CD14-positive monocyte (primary cell): ENCODE measurements around the gene ATAD5. TPM values are rescaled to one million over a fixed set of nuclear protein-coding genes. Genes with fewer than 3 reads are reported as not detected.
A peak's percentile ranks its signal among the peaks of the same experiment; 100 is the strongest.

Experiments used
- DNase-seq, 3 donors: peaks; one replicate each; pipeline ENCODE4 v3.0.0-alpha.2; 2011 to 2022
- H2AFZ ChIP-seq: 2 replicates; pipeline ENCODE4 v1.6.0; 2012; ENCODE audit warnings: mild to moderate bottlenecking, low read depth, low read length, inconsistent platforms; ENCODE audit not compliant: insufficient read depth, poor library complexity, severe bottlenecking
- H3K27ac ChIP-seq, 2 donors: 1 replicate in 1 of 2; 2 replicates in 1 of 2; pipeline ENCODE4 v1.5.1; 2012 to 2013; ENCODE audit warnings: low read length in 2 of 2, control low read depth in 1 of 2, inconsistent platforms in 1 of 2, low read depth in 1 of 2, mild to moderate bottlenecking in 1 of 2
- H3K27me3 ChIP-seq, 2 donors: one replicate each; pipeline versions ENCODE4 v1.6.0 to v1.6.1; 2011 to 2013; ENCODE audit warnings: low read length in 2 of 2; ENCODE audit not compliant: control insufficient read depth in 2 of 2, insufficient read depth in 2 of 2
- H3K36me3 ChIP-seq, 2 donors: replicated peaks in 1 of 2; 1 replicate in 1 of 2; 2 replicates in 1 of 2; pipeline versions ENCODE4 v1.5.1 to v1.6.1; 2012 to 2013; ENCODE audit warnings: low read length in 2 of 2, control low read depth in 1 of 2, inconsistent platforms in 1 of 2, mild to moderate bottlenecking in 1 of 2; ENCODE audit not compliant: insufficient read depth in 2 of 2, control insufficient read depth in 1 of 2
- H3K4me1 ChIP-seq, 2 donors: 1 replicate in 1 of 2; 2 replicates in 1 of 2; pipeline versions ENCODE4 v1.5.1 to v1.6.1; 2012 to 2013; ENCODE audit warnings: low read length in 2 of 2, control low read depth in 1 of 2, inconsistent platforms in 1 of 2, mild to moderate bottlenecking in 1 of 2, moderate library complexity in 1 of 2; ENCODE audit not compliant: insufficient read depth in 2 of 2, control insufficient read depth in 1 of 2
- H3K4me2 ChIP-seq: replicated peaks from 2 replicates; pipeline ENCODE3; 2012; ENCODE audit warnings: low read length, moderate library complexity, mild to moderate bottlenecking; ENCODE audit not compliant: poor library complexity, severe bottlenecking; ENCODE audit errors: extremely low read depth
- H3K4me3 ChIP-seq, 3 experiments: fragments of 200-600 bp in 1 of 3; sonication (generic) in 1 of 3; replicated peaks in 1 of 3; 1 replicate in 2 of 3; 2 replicates in 1 of 3; pipeline ENCODE4 v1.5.1; 2011 to 2013; ENCODE audit warnings: low read length in 3 of 3, mild to moderate bottlenecking in 3 of 3, control low read depth in 2 of 3, low read depth in 2 of 3, inconsistent platforms in 1 of 3, moderate library complexity in 1 of 3
- H3K79me2 ChIP-seq: 2 replicates; pipeline ENCODE4 v1.6.0; 2012; ENCODE audit warnings: mild to moderate bottlenecking, control low read depth, inconsistent platforms, low read length, moderate library complexity; ENCODE audit not compliant: insufficient read depth
- H3K9ac ChIP-seq: 2 replicates; pipeline ENCODE4 v1.6.0; 2017; ENCODE audit warnings: low read length, mild to moderate bottlenecking; ENCODE audit not compliant: insufficient read depth, poor library complexity, severe bottlenecking
- H3K9me3 ChIP-seq, 2 donors: replicated peaks in 1 of 2; 1 replicate in 1 of 2; 2 replicates in 1 of 2; pipeline versions ENCODE4 v1.5.1 to v1.6.1; 2012 to 2013; ENCODE audit warnings: low read length in 2 of 2, control low read depth in 1 of 2; ENCODE audit not compliant: control insufficient read depth in 1 of 2, insufficient read depth in 1 of 2
- H4K20me1 ChIP-seq: 2 replicates; pipeline ENCODE4 v1.6.0; 2012; ENCODE audit warnings: mild to moderate bottlenecking, low read length, control low read depth, moderate library complexity; ENCODE audit not compliant: insufficient read depth
- H3K27ac Mint-ChIP-seq, 7 donors: one replicate each; pipeline ENCODE4 v1.8.0; 2020; ENCODE audit warnings: mild to moderate bottlenecking in 7 of 7, mixed read lengths in 7 of 7, moderate library complexity in 6 of 7, inconsistent platforms in 2 of 7
- H3K27me3 Mint-ChIP-seq, 3 donors: one replicate each; pipeline ENCODE4 v1.8.0; 2021 to 2022; ENCODE audit warnings: low read depth in 3 of 3, mild to moderate bottlenecking in 3 of 3, mixed read lengths in 3 of 3, moderate library complexity in 3 of 3, inconsistent platforms in 1 of 3
- H3K36me3 Mint-ChIP-seq, 2 donors: one replicate each; pipeline ENCODE4 v1.8.0; 2020; ENCODE audit warnings: mixed read lengths in 2 of 2, inconsistent platforms in 1 of 2, mild to moderate bottlenecking in 1 of 2
- H3K4me1 Mint-ChIP-seq: one replicate; pipeline ENCODE4 v1.8.0; 2020; ENCODE audit warnings: mild to moderate bottlenecking, mixed read lengths
- H3K4me3 Mint-ChIP-seq, 2 donors: one replicate each; pipeline ENCODE4 v1.8.0; 2020; ENCODE audit warnings: mild to moderate bottlenecking in 2 of 2, mixed read lengths in 2 of 2, moderate library complexity in 1 of 2
- H3K9me3 Mint-ChIP-seq, 7 donors: one replicate each; pipeline ENCODE4 v1.8.0; 2020 to 2022; ENCODE audit warnings: mixed read lengths in 7 of 7, mild to moderate bottlenecking in 6 of 7, moderate library complexity in 6 of 7, inconsistent platforms in 2 of 7
- CTCF ChIP-seq: fragments of 200-600 bp; IDR thresholded peaks from one replicate; pipeline ENCODE4 v1.8.0; 2022; ENCODE audit warnings: antibody characterized with exemption, mild to moderate bottlenecking
- WGBS: methylation state at CpG from one replicate; pipeline ENCODE4 v1.1.5; 2013; ENCODE audit warnings: missing lambda C conversion rate; ENCODE audit not compliant: insufficient coverage; 5-methylcytosine and 5-hydroxymethylcytosine counted together
- intact Hi-C, 2 donors: fragments of 100-400 bp; cut with micrococcal nuclease; formaldehyde crosslinking; loops; one replicate each; pipeline versions ENCODE4 v1.15.0 to v1.15.1; 2023
- polyA plus RNA-seq, 3 donors: library from polyadenylated mRNA; depleted of rRNA in 1 of 3; unstranded in 2 of 3; stranded (reverse) in 1 of 3; fragments of 300-500 nt in 2 of 3; fragments of >200 nt in 1 of 3; fragmentation: Illumina TruSeq in 2 of 3; gene quantifications; 1 replicate in 2 of 3; 2 replicates in 1 of 3; pipeline ENCODE4 v1.2.3, GENCODE V29; 2012 to 2021

The ATAD5 gene
- polyA plus RNA-seq, 3 donors: 0.24 to 0.57 (median 0.42) TPM

- H3K27me3 Mint-ChIP-seq: peaks cover 0 to 1% (median 0%) of the 10 kb centered on the region in 3 donors
- peaks cover 42 to 50% of the 10 kb centered on the region in 2 donors for H3K4me1 ChIP-seq
Measured at GRCh38 chr17:30824002-30824355, 7.8 kb upstream of the ATAD5 start.

More at GRCh38 chr17:30824002-30824355, 7.8 kb upstream of the ATAD5 start:
- Mint-ChIP-seq H3K27ac (peak overlapping the region; percentile 82 to 97 (median 89)), H3K4me1 (peaks cover 45% of the 10 kb centered on the region), H3K4me3 (peak overlapping the region; percentile 98), H3K9me3 (no peaks in the 10 kb centered on the region), H3K36me3 (peaks cover 3 to 15% of the 10 kb centered on the region in 2 donors)
- no peak for TF ChIP-seq CTCF
- Histone ChIP-seq H3K27me3 (no peaks in the 10 kb centered on the region), H3K9ac (peak overlapping the region; percentile 82), H3K36me3 (no peaks in the 10 kb centered on the region), H3K4me3 (peak overlapping the region; percentile 85 to 96 (median 94)), H3K4me2 (peak overlapping the region; percentile 82), H4K20me1 (peaks cover 19% of the 10 kb centered on the region), H3K9me3 (no peaks in the 10 kb centered on the region), H3K79me2 (peaks cover 61% of the 10 kb centered on the region), H3K27ac (peak overlapping the region; percentile 47 to 87), H2AFZ (peak overlapping the region; percentile 87)
- WGBS: 0% methylated on average over 11 of the region's 11 CpGs
- DNase-seq: peak in 1 of 3 donors; percentile 12
- intact Hi-C loops: loop anchor here in 1 of 2 donors (2.0 to 10.0 kb wide), 3 partner anchors 15 to 481 kb away; partner anchors contain the start of gene RNF135
